AG04450 (cell line): ENCODE data around the gene CNTNAP2. TPM values are rescaled to one million over a fixed set of nuclear protein-coding genes. Genes with fewer than 3 reads are reported as not detected.

Experiments used
- CTCF ChIA-PET: fragments of 300-600, 350-600 bp; formaldehyde crosslinking; extraction: SDS; loops from one replicate; lab custom pipeline; 2022; ENCODE audit warnings: antibody characterized with exemption, inconsistent platforms; lab: Charles Lee
- POLR2A ChIA-PET: fragments of 350-600 bp; formaldehyde crosslinking; extraction: SDS; loops from one replicate; lab custom pipeline; 2021; ENCODE audit warnings: antibody characterized with exemption, inconsistent platforms; lab: Yijun Ruan, JAX
- DNase-seq: peaks from one replicate; pipeline ENCODE4 v3.0.0-alpha.2; 2011; ENCODE audit warnings: low read depth, low spot score
- H3K27ac ChIP-seq: one replicate; pipeline ENCODE4 v1.5.1; 2012; ENCODE audit warnings: low read depth, low read length, control low read depth
- H3K27me3 ChIP-seq: one replicate; pipeline ENCODE4 v1.6.0; 2012; ENCODE audit warnings: low read length; ENCODE audit not compliant: control insufficient read depth, insufficient read depth
- H3K4me3 ChIP-seq: 2 replicates; pipeline ENCODE4 v1.5.1; 2011; ENCODE audit warnings: mild to moderate bottlenecking, low read depth, low read length, control low read depth
- H3K9me3 ChIP-seq: 2 replicates; pipeline ENCODE4 v1.5.1; 2012; ENCODE audit warnings: low read length; ENCODE audit not compliant: control insufficient read depth, insufficient read depth
- CTCF ChIP-seq: IDR thresholded peaks from 2 replicates; pipeline ENCODE4 v1.5.1; 2011; ENCODE audit warnings: low read depth, low read length, control low read depth, inconsistent platforms
- polyA plus RNA-seq: library from polyadenylated mRNA; depleted of rRNA; stranded (reverse); fragments of >200 nt; gene quantifications from 2 replicates; pipeline ENCODE4 v1.2.3, GENCODE V29; 2011

The CNTNAP2 gene
- polyA plus RNA-seq, 1 experiment = not detected

- no peaks in the 10 kb centered on the region for H3K27me3 ChIP-seq
- CTCF ChIA-PET = no interaction called here
- no peak overlapping the region for H3K27ac ChIP-seq
- POLR2A ChIA-PET = no interaction called here
- no peak for TF ChIP-seq CTCF
- H3K4me3 ChIP-seq = no peak overlapping the region
- no peak for DNase-seq
- no peaks in the 10 kb centered on the region for H3K9me3 ChIP-seq
Measured at GRCh38 chr7:147498081-147498480, 1381.5 kb downstream of the CNTNAP2 start.

- Histone ChIP-seq H3K27ac (no peak overlapping the region), H3K27me3 (no peaks in the 10 kb centered on the region), H3K9me3 (no peaks in the 10 kb centered on the region), H3K4me3 (no peak overlapping the region)
- ChIA-PET POLR2A (no interaction called here), CTCF (interaction anchor here (0.7 kb wide), 1 partner anchor 38 kb away, joined by 3 read pairs; no protein-coding TSS in a partner anchor)
- TF ChIP-seq CTCF = no peak
- no peak for DNase-seq
Measured at GRCh38 chr7:147509035-147509501, 1392.5 kb downstream of the CNTNAP2 start.

- ChIA-PET CTCF (interaction anchor here (0.7 kb wide), 1 partner anchor 38 kb away, joined by 3 read pairs; no protein-coding TSS in a partner anchor), POLR2A (interaction anchor here (0.7 kb wide), 1 partner anchor 19 kb away, joined by 3 read pairs; no protein-coding TSS in a partner anchor)
- H3K27ac ChIP-seq = no peak overlapping the region
- no peaks in the 10 kb centered on the region for H3K27me3 ChIP-seq
- DNase-seq = no peak
- no peaks in the 10 kb centered on the region for H3K9me3 ChIP-seq
- TF ChIP-seq CTCF = no peak
- no peak overlapping the region for H3K4me3 ChIP-seq
Measured at GRCh38 chr7:147509541-147510200, 1393.1 kb downstream of the CNTNAP2 start.

- TF ChIP-seq CTCF = no peak
- CTCF ChIA-PET = no interaction called here
Measured at GRCh38 chr7:147510201-147510542, 1393.6 kb downstream of the CNTNAP2 start.

GRCh38 chr7:147510923-147511322, 1394.3 kb downstream of the CNTNAP2 start:
- Histone ChIP-seq H3K27me3 (no peaks in the 10 kb centered on the region), H3K27ac (no peak overlapping the region), H3K9me3 (no peaks in the 10 kb centered on the region), H3K4me3 (no peak overlapping the region)
- DNase-seq = no peak
- ChIA-PET CTCF (no interaction called here), POLR2A (no interaction called here)
- TF ChIP-seq CTCF = no peak

More at GRCh38 chr7:147510201-147510542, 1393.6 kb downstream of the CNTNAP2 start:
- Histone ChIP-seq H3K27me3 (no peaks in the 10 kb centered on the region), H3K4me3 (no peak overlapping the region), H3K9me3 (no peaks in the 10 kb centered on the region), H3K27ac (no peak overlapping the region)
- POLR2A ChIA-PET = interaction anchor here (0.7 kb wide), 1 partner anchor 18 kb away, joined by 3 read pairs; no protein-coding TSS in a partner anchor
- no peak for DNase-seq
